ENCODE measurements around the gene VLDLR.

VLDLR gene

DNA sequence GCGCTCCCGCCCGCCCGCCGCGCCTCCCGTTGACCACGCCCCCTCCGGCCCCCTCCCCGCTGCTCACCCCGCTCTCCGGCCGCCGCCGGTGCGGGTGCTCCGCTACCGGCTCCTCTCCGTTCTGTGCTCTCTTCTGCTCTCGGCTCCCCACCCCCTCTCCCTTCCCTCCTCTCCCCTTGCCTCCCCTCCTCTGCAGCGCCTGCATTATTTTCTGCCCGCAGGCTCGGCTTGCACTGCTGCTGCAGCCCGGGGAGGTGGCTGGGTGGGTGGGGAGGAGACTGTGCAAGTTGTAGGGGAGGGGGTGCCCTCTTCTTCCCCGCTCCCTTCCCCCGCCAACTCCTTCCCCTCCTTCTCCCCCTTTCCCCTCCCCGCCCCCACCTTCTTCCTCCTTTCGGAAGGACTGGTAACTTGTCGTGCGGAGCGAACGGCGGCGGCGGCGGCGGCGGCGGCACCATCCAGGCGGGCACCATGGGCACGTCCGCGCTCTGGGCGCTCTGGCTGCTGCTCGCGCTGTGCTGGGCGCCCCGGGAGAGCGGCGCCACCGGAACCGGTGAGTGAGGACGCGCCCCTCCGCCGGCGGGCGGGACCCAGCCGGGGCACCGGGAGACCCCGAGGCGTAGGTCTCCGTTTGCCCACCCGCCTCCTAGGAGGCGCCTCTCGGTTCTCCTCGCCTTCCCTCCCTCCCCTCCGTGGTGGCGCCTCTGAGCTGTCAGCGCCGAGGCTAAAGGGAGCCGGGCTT is at the start of gene VLDLR:
TSS of gene VLDLR (plus strand) at position 66 of the 739 bp plus-strand sequence. CDS start at position 469, 403 bp downstream.
- peak in 1 of 2 donors; percentile 41 for DNase-seq (ENCODE audit: low read depth in 2 of 2)

- no peak for DNase-seq (ENCODE audit: low read depth in 2 of 2)
Measured at GRCh38 chr9:2574203-2574602, 47.4 kb upstream of the VLDLR start.

- no peak for DNase-seq (ENCODE audit: low read depth in 2 of 2)
Measured at GRCh38 chr9:2576631-2577030, 45.0 kb upstream of the VLDLR start.

DNA sequence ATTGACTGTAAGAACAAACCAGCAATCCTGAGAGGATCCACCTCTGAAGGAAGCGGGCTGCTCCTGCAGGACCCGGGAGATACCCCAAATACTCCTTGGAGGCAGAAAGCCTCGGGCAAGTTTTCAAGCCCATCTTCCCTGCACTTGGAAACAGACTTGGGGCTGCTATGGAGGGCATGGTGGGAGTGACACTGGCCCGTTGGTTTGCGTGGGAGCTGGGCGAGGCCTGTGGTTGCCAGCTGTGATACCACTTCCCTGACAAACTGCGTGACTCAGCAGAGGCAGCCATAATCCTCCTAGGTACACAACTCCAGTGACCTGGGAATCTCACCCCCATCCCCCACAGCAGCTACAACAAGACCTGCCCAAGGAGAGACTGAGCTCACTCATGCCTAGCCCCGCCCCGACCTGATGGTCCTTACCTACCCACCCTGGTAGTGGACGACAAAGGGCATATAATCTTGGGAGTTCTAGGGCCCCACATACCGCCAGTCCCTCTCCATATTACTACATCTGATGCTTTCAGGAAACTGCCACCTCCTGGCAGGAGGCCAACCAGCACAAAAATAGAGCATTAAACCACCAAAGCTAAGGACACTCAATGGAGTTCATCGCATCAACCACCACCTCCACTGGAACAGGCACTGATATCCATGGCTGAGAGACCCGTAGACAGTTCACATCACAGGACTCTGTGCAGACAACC is 38.1 kb upstream of the VLDLR start:
- no peak for DNase-seq (ENCODE audit: low read depth in 2 of 2)

- no peak for DNase-seq (ENCODE audit: low read depth in 2 of 2)
Measured at GRCh38 chr9:2591967-2592366, 29.6 kb upstream of the VLDLR start.

DNA sequence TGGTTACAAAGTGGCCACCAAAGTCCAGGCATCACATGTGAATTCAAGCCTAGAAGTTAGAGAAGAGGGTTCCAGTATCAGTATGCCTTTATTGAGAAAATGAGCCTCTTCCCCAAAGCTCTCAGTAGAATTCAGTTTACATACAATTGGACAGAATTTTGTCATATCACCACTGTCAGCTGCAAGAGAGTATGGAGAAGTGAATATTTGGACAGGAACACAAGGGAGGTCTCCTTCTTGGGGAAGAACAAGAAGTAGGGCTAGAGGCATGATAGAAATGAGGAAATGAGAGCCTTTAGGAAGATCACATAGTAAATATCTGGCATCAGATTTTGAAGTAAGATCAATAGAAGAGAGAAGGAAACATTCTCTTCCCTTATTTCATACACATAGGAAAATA is 27.8 kb upstream of the VLDLR start:
- DNase-seq (ENCODE audit: low read depth in 2 of 2), result no peak

DNA sequence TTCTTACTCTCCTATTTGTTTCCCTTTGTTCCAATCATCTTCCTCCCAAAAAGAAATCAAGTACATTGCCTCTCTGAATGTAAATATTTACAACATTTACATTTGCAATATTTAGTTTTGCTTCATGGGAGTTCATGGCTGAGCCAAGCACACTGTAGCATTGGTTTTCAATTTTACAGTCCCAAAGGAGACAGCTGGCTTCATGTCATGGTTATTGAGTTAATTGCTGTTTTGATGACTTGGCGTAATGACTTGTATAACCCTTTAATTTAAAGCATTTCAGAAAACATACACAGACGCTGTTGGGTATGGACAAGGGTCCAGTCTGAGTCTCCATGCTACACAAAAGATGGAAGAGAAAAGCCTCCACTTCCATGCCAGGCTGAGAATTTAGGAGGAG is 25.6 kb upstream of the VLDLR start:
- DNase-seq (ENCODE audit: low read depth in 2 of 2), result no peak

DNA sequence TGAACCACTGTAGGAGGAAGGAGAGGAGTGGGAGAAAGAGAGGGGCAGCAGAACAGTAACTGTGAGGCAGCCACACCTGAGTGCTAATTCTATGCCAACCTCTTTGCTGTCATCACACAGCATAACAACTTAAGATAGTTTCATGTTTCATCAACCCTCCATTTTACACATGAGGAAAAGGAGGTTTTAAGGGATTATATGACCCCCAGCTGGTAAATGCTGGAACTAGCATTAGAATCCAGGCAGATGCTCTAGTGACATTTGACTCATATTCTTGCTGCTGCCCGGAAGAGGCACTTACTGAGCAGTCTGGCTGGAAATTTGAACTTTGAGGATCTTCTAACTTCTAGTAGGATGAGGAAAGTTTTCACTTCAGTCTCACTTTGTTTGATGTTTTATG is 24.1 kb upstream of the VLDLR start:
- DNase-seq (ENCODE audit: low read depth in 2 of 2), result no peak

GRCh38 chr9:2599896-2600295 is 21.7 kb upstream of the VLDLR start:
- DNase-seq (ENCODE audit: low read depth in 2 of 2), result no peak

- no peak for DNase-seq (ENCODE audit: low read depth in 2 of 2)
Measured at GRCh38 chr9:2600307-2600706, 21.3 kb upstream of the VLDLR start.

- DNase-seq (ENCODE audit: low read depth in 2 of 2), result no peak
Measured at GRCh38 chr9:2601785-2602378, 19.7 kb upstream of the VLDLR start.

DNA sequence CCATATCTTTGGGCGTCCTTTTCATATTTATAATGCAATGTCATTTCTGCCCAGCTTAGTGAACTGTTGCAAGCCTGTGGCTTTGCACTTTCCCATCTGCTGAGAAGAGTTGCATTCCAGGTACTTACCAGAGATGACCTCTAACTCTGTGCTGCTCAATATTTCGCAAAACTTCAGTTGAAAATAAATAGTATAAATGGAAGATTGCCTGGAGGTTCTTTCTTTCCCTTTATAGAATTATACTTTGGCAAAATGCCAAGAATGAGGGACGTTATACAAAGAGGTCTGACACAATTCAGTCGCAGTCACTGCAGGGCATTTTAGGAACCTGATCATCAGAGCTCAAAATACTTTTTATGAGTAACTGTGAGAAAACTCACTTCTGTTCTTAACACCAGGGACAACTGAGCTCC is 18.9 kb upstream of the VLDLR start:
- DNase-seq (ENCODE audit: low read depth in 2 of 2), result no peak

- no peak for DNase-seq (ENCODE audit: low read depth in 2 of 2)
Measured at GRCh38 chr9:2603621-2604020, 18.0 kb upstream of the VLDLR start.

DNA sequence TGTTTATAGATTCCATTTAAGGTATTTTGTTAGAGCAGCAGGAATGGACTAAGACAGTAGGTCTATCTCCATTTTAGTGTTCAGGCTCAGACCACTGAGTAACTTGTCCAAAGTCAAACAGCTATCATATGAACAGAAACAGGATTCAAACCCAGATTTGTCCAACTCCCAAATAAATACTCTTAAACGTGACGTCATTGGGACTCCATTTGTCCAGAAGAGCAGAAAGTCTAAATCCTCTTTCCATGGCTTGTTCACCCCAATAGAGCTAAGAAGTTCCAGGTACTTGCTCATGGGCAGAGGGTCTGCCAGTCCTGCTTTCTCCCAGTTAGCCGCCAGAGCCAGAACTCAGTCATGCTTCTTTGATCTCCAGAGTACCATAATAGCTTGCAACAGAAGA is 16.3 kb upstream of the VLDLR start:
- DNase-seq (ENCODE audit: low read depth in 2 of 2), result no peak

GRCh38 chr9:2608276-2608675 is 13.3 kb upstream of the VLDLR start:
- DNase-seq (ENCODE audit: low read depth in 2 of 2), result no peak

GRCh38 chr9:2610985-2611384 is 10.6 kb upstream of the VLDLR start:
- DNase-seq (ENCODE audit: low read depth in 2 of 2), result no peak

DNA sequence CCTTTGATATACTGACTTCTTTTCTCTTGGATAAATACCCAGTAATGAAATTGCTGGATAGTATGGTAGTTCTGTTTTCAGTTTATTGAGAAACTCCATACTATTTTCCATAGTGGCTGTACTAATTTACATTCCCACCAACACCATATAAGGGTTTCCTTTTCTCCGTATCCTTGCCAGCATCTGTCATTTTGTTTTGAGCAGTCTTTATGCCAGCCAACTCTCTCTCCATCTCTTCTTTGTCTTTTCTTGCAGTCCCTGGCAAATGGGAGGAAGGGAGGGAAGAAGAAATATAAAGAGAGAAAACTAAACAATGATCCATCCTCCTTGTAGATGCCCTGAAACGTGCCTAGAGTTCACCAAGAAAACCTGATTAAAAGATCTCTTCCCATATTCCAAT is 9.6 kb upstream of the VLDLR start:
- DNase-seq (ENCODE audit: low read depth in 2 of 2), result no peak

- DNase-seq (ENCODE audit: low read depth in 2 of 2), result no peak
Measured at GRCh38 chr9:2613730-2614271, 7.8 kb upstream of the VLDLR start.

DNA sequence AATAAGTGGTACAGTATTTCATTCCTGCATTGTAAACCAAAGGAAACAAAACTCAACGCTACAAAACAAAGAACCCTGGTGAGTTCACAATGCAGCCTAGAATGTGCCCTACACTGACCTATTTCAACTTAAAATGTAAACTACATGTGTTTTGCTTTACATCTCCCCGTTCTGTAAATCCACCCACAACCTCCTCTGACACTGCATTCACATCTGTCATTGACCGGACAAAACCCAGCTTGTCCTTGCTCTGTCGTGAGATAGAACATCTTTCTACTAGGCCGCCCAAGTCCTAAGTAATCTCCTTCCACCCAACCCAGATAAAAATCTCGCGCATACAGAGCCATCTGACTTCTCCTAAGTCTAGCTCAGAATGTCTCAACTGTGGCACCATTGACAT is 6.1 kb upstream of the VLDLR start:
- no peak for DNase-seq (ENCODE audit: low read depth in 2 of 2)

- no peak for DNase-seq (ENCODE audit: low read depth in 2 of 2)
Measured at GRCh38 chr9:2616692-2617377, 4.8 kb upstream of the VLDLR start.

DNA sequence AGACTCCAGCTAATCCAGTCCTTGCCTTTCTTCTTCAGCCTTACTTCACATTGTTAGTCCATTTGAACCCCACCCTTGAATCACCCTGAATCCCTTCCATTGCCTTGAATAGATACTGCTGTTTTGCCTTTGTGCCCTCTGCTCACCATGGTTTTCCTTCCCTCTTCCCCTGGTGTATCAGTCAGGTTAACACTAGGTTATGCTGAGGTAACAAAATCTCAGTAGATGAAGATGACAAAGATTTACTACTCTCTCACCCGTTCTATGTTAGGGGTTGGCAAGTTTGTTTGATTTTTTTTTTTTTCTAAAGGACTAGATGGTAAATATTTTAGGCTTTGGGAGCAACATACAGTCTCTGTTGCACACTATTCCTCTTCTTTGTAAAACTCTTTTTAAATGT is 3.3 kb upstream of the VLDLR start:
- no peak for DNase-seq (ENCODE audit: low read depth in 2 of 2)
